Fibroblast of mammary gland (primary cell): ENCODE measurements around the gene CRLF2.

ENCODE experiments used
- DNase-seq: peaks from one replicate; pipeline ENCODE4 v3.0.0-alpha.2; 2010; ENCODE audit warnings: low read depth
- H3K4me3 ChIP-seq: 2 replicates; pipeline ENCODE4 v1.5.1; 2011; ENCODE audit warnings: low read depth, mild to moderate bottlenecking, low read length, moderate library complexity; ENCODE audit not compliant: control insufficient read depth
- CTCF ChIP-seq: conservative IDR thresholded peaks from 2 replicates; pipeline ENCODE4 v1.5.1; 2011; ENCODE audit warnings: low read depth, low read length, inconsistent platforms; ENCODE audit not compliant: control insufficient read depth, insufficient read depth

Gene CRLF2

DNA sequence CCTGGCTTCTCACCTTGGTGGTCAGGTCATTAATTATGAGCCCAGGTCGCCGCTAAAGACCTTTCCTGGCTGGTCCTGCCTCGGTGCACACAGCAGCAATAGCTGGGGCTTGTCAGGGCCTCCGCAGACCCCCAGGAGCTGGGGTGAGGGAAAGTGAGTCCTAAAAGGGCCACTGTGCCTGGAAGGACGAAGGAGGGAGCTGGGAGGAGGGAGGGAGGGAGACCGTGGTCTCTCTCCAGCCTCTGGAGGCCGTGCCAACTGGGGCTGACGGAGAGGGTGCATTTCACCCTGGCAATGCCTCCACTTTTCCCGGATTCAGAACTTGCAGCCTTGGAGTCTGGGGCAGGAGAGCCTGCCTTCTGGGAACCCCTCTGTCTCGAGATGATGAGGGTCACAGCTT lies 60.4 kb downstream of the CRLF2 start:
- no peak for DNase-seq
- no peak for TF ChIP-seq CTCF
- no peak overlapping the region for H3K4me3 ChIP-seq

- DNase-seq: no peak
- TF ChIP-seq CTCF: no peak
- H3K4me3 ChIP-seq: no peak overlapping the region
These were observed 60.9 kb downstream of the CRLF2 start for GRCh38 chrX:1151378-1152077.

GRCh38 chrX:1150569-1151347 lies 61.7 kb downstream of the CRLF2 start:
- no peak for DNase-seq
- no peak overlapping the region for H3K4me3 ChIP-seq

DNA sequence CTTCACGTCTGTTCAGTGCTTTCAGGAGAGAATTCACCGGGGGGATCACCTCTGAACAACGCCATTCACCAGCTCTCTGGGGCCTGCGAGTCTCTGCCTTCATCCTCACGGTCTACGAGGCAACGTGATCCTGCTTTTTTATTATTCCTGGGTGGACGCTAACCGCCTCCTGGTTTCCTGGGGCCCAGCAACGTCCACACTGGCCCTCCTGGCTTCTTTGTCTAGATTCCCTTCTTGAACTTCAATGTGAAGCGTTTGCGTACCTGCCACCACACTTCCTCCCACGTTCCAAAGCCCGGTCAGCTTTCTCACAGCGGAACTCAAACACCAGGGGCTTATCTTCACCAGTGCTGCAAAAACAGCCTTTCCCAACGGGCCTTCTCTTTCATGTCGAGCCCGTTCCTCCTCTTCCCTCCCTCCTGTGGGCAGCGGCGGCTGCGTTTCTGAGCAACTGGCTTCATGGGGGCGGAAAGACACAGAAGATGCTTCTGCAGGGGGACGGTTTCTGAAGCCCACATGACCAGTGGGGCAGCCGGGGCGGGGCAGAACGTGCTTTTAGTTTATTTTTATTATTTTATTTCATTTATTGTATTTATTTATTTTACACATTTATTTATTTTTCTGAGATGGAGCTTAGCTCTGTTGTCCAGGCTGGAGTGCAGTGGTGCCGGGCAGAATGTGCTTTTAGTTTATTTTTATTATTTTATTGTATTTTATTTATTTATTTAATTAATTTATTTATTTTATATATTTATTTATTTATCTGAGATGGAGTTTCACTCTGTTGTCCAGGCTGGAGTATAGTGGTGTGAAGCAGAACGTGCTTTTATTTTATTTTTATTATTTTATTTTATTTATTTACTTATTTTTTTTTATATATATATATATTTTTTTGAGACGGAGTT lies 64.6 kb downstream of the CRLF2 start:
- H3K4me3 ChIP-seq: no peak overlapping the region
- no peak for DNase-seq
- no peak for TF ChIP-seq CTCF

More at GRCh38 chrX:1150569-1151347, 61.7 kb downstream of the CRLF2 start:
- no peak for TF ChIP-seq CTCF

DNA sequence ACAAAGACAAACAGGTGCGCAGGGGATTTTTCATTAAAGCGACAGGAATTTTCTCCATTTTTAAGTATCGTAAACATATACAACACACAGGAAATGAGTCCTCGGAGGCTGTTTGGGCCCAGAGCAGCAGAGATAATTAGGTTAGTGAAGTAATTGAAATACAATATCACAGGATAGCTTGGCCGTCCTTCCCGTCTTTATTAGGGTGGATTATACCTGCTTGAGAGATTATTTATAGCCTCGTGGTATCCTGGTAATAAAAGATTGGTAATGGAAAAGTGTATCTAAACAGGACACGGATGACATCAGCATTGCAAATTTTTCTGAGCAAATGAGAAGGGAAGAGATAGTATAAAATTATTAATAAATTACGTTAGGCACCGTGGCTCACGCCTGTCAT lies 68.2 kb downstream of the CRLF2 start:
- no peak for TF ChIP-seq CTCF

More for the DNA sequence above, 68.2 kb downstream of the CRLF2 start:
- H3K4me3 ChIP-seq: no peak overlapping the region
- no peak for DNase-seq
